Measurements from ENCODE around the gene LUZP4.
A peak's percentile ranks its signal among the peaks of the same experiment; 100 is the strongest.
"Not testable (repeated sequence)": the region's sequence is repeated elsewhere in the genome, so short reads cannot be mapped to it uniquely, and the experiment has no call there.

The LUZP4 gene

GRCh38 chrX:115339441-115340025, 50.0 kb downstream of the LUZP4 start:
- DNase-seq, result no peak

GRCh38 chrX:115341421-115341820, 51.9 kb downstream of the LUZP4 start:
- no peak for DNase-seq

GRCh38 chrX:115344885-115345614, 55.5 kb downstream of the LUZP4 start:
- DNase-seq, result peak; percentile 92

GRCh38 chrX:115345615-115346014, 56.1 kb downstream of the LUZP4 start:
- no peak for DNase-seq

- not testable (repeated sequence) for DNase-seq
These were observed 57.2 kb downstream of the LUZP4 start for GRCh38 chrX:115346738-115347137.

- DNase-seq, result no peak
These were observed 59.1 kb downstream of the LUZP4 start for GRCh38 chrX:115348446-115349225.

- no peak for DNase-seq
These were observed 61.3 kb downstream of the LUZP4 start for GRCh38 chrX:115350711-115351381.

GRCh38 chrX:115356369-115356768, 66.9 kb downstream of the LUZP4 start:
- no peak for DNase-seq
